ENCODE measurements around the gene GLP1R.
"Not testable (repeated sequence)": the region's sequence is repeated elsewhere in the genome, so short reads cannot be mapped to it uniquely, and the experiment has no call there.

GLP1R gene

DNA sequence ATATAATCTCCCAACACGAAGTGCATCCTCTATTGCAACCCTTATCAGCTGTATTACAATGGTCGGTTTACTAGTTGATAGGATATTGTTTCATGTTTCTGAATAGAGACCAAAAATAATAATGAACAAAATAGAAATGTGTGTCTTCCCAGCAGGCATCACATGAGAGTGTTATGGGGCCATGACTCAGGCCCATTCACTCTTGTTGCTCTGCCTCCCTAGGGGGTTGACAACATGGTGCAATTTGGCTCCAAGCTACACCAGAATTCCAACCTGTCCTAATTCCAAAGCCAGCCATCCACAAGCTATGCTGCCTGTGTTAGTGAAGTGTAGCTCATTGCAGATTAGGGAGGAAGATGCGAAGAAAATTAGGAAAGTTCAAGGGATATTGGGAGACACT lies 79.5 kb downstream of the GLP1R start:
- no peak for DNase-seq (ENCODE audit: low spot score)

DNA sequence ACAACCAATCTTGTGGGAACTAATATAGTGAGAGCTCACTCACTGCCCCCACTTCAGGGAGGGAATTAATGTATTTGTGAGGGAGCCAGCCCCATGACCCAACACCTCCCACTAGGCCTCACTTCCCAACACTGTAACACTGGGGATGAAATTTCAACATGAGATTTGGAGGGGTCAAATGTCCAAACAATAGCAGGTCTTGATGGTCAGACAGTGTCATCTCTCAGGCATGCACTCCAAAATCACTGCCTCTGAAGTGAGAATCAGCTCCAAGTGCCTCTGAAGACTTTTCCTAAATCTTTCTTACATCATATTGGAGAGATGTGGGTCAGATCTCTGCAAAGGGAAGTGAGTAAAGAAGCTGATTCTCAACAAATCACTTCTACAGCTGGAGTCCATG lies 80.3 kb downstream of the GLP1R start:
- no peak for DNase-seq (ENCODE audit: low spot score)

DNA sequence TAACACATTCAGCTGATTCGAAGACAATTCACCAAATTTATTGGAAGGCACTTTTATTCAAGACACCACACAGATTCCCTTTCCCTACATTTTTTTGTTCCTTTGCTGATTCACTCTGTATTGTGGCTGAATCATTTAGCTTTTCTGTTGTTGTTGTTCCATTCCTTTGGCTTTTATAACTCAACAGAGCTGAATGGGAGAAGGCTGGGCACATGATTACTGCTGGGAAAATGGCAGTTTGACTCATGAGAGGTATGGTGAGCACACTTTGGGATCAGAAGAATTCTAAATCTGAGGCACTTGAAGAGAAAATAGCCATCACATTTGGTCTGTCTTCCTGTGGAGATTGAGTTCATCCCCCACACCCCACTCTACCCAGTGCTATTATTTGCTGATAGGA lies 82.1 kb downstream of the GLP1R start:
- DNase-seq (ENCODE audit: low spot score): no peak

DNA sequence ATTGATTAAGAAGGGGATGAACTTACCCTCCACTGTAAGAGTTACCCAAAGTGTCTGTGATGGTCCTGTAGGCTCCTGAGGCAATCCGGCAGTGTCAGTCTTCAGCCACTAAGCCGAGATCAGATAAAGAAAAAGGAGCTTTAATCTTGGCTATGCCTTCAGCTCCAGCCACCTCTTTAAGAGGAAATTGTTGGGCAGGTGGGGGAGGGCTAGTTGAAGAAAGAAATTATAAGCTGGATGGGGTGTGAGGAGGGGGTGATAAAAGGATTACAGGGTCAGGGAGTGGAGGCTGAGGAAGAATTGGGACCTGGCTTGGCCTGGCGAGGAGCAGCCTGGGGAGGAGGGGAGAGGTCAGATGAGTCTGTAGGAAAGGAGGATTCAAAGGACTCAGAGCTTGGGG lies 86.2 kb downstream of the GLP1R start:
- not testable (repeated sequence) for DNase-seq (ENCODE audit: low spot score)

- not testable (repeated sequence) for DNase-seq (ENCODE audit: low spot score)
Measured at GRCh38 chr6:39136207-39136606, 87.6 kb downstream of the GLP1R start.

GRCh38 chr6:39137245-39137644 lies 88.7 kb downstream of the GLP1R start:
- DNase-seq (ENCODE audit: low spot score): peak; percentile 20
